Heart left ventricle (tissue), 13 donors: ENCODE measurements around the gene HS3ST3A1.

Experiments used
- POLR2A ChIP-seq, 2 donors: fragments of 450-650 bp; IDR thresholded peaks; one replicate each; pipeline ENCODE4 v1.6.1; 2017; ENCODE audit warnings: antibody characterized with exemption in 2 of 2, mild to moderate bottlenecking in 2 of 2, moderate library complexity in 2 of 2
- TF ChIP-seq, protein P1 (sequence below), 12 donors: fragments of 200-600 bp; sonication (generic) in 4 of 12; IDR thresholded peaks; one replicate each; pipeline versions ENCODE4 v1.5.0 to v1.8.0; 2018 to 2022; ENCODE audit warnings: antibody characterized with exemption in 12 of 12, mild to moderate bottlenecking in 5 of 12
- donor health status: ischemic (EF 13 %, LVEDD 7.1; RV severe dilation, severe dysfunction).
- donor health status: DM: no; HTN: yes; CAD: no.
- donor health status: DM: no; HTN: no; CAD: no.
- donor health status: ischemic (EF 25% LVEDD 6.9; RV normal size, moderate dysfunction).
- donor health status: ischemic (EF 25% LVEDD 5.7; RV mildly dilated, moderate dysfunction).
- donor health status: ischemic (EF 35%, LVEDD 5.7; RV mildly dilated, moderate dysfunction).
- donor health status: nonischemic (EF 11% LVEDD 7.7; RV severe dilation, severe dysfunction).
- donor health status: DM: yes; HTN: yes; CAD: no.
- donor health status: PGD.
- donor health status: ischemic (EF 29% LVEDD 5.4; RV normal size, mild dysfunction).
- donor health status: nonischemic (EF 23%, LVEDD 6.1; RV moderate dilation, normal function).

DNA sequence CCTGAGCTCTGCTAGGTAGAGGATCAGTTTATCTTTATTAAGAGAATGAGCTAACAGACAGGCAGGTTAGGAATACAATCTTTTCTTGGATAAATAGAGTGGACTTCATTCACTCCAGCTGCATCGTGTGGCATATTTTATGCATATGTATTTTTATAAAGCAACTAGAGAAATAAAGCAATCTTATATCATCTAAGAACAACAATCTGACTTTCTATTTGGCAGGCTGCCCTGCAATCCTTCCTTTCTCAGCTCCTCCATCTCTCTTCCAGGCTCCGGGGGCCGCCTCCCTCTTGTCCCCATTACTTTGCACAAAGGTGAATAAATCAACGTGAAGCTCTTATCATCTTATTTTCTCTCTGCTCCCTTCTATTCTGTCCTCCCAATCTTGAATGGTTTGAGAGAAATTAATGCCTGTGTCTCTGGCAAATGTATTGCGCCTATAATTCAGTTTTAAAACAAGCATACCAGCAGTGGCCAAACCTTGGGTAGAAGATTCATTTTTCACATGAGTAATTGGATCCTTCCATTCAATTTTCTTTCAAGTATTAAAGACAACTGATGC, 64.5 kb downstream of the HS3ST3A1 start:
- TF ChIP-seq, protein P1, sequence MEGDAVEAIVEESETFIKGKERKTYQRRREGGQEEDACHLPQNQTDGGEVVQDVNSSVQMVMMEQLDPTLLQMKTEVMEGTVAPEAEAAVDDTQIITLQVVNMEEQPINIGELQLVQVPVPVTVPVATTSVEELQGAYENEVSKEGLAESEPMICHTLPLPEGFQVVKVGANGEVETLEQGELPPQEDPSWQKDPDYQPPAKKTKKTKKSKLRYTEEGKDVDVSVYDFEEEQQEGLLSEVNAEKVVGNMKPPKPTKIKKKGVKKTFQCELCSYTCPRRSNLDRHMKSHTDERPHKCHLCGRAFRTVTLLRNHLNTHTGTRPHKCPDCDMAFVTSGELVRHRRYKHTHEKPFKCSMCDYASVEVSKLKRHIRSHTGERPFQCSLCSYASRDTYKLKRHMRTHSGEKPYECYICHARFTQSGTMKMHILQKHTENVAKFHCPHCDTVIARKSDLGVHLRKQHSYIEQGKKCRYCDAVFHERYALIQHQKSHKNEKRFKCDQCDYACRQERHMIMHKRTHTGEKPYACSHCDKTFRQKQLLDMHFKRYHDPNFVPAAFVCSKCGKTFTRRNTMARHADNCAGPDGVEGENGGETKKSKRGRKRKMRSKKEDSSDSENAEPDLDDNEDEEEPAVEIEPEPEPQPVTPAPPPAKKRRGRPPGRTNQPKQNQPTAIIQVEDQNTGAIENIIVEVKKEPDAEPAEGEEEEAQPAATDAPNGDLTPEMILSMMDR (IDR thresholded peaks at IDR 0.05) = no peak
- TF ChIP-seq POLR2A (IDR thresholded peaks at IDR 0.05) = no peak
